ENCODE data around the gene CHST10. TPM values are rescaled to one million over a fixed set of nuclear protein-coding genes. Genes with fewer than 3 reads are reported as not detected.

Gene CHST10
- total RNA-seq: 11.6 and 19.7 TPM in 2 replicates

GRCh38 chr2:100416935-100417710 lies at the start of gene CHST10:
Gene CHST10 (minus strand): TSS chr2:100417668. CDS start chr2:100406675, 10,993 bp downstream.

Other genes starting within 250 kb of the CHST10 start
- 0.13 TPM in 1 of 2 replicates, not detected in the other for gene LONRF2, start 95.2 kb downstream of the CHST10 start, total RNA-seq
- not detected in 2 replicates for gene NMS, start 52.8 kb upstream of the CHST10 start, total RNA-seq
- gene PDCL3, start 145.3 kb upstream of the CHST10 start, total RNA-seq: 3.0 and 15.0 TPM in 2 replicates